GM12878 (cell line): Measurements from ENCODE around the gene SLC27A5.

ENCODE experiments used
- HCFC1 ChIP-seq: fragments of 150-350 bp; IDR thresholded peaks from 2 replicates; pipeline ENCODE4 v1.6.1; 2014; ENCODE audit warnings: low read length
- IKZF2 ChIP-seq, 2 experiments: fragments of 450-650 bp; IDR thresholded peaks; 2 replicates each; pipeline ENCODE4 v1.6.1; 2017; ENCODE audit warnings: mild to moderate bottlenecking in 2 of 2, moderate library complexity in 2 of 2
- MXI1 ChIP-seq: fragments of 150-350 bp; IDR thresholded peaks from 2 replicates; pipeline ENCODE4 v1.6.1; 2011; ENCODE audit warnings: low read depth, mild to moderate bottlenecking, inconsistent platforms, low read length, improper control_type of control experiment
- NR2C2 ChIP-seq: IDR thresholded peaks from 2 replicates; pipeline ENCODE4 v1.6.1; 2011; ENCODE audit warnings: borderline replicate concordance, low read depth; ENCODE audit not compliant: control insufficient read depth, insufficient read length
- POLR2AphosphoS5 ChIP-seq: IDR thresholded peaks from 2 replicates; pipeline ENCODE4 v1.6.1; 2011; ENCODE audit warnings: mild to moderate bottlenecking, low read length, inconsistent platforms
- RFX5 ChIP-seq: IDR thresholded peaks from 2 replicates; pipeline ENCODE4 v1.6.1; 2011; ENCODE audit warnings: low read depth, low read length, improper control_type of control experiment
- YY1 ChIP-seq: IDR thresholded peaks from 2 replicates; pipeline ENCODE4 v1.6.1; 2011; ENCODE audit warnings: low read depth, mild to moderate bottlenecking, low read length
- TF ChIP-seq, protein P1 (sequence below): IDR thresholded peaks from 2 replicates; pipeline ENCODE4 v1.6.1; 2012; ENCODE audit warnings: mild to moderate bottlenecking, low read depth, low read length

DNA sequence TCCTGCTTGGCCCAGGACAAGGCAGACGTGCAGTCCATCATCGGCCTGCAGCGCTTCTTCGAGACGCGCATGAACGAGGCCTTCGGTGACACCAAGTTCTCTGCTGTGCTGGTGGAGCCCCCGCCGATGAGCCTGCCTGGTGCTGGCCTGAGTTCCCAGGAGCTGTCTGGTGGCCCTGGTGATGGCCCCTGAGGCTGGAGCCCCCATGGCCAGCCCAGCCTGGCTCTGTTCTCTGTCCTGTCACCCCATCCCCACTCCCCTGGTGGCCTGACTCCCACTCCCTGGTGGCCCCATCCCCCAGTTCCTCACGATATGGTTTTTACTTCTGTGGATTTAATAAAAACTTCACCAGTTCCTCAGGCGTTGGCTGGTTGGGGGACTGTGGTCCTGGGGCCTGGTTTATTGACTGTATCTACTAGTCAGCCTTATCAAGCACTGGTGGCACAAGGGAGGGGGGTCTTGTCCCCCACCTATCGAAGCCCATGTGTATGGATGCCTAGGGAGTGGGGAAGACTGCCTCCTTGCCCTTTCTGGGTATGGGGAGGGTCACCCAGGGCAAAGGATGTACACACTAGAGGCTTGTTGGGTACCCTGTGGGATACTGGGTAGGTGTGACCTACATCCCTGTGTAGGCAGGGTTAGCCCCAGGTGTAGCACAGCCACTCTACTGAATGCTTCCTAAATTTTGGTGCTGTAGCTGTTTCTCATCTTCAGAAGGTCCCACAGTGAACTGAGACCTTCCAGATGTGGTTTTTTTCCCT lies 38.8 kb upstream of the SLC27A5 start:
- TF ChIP-seq POLR2AphosphoS5 (peak; percentile 28), HCFC1 (no peak), IKZF2 (IDR thresholded peaks at IDR 0.05) (no peak), NR2C2 (no peak), MXI1 (no peak), RFX5 (no peak), YY1 (no peak)
- TF ChIP-seq, protein P1, sequence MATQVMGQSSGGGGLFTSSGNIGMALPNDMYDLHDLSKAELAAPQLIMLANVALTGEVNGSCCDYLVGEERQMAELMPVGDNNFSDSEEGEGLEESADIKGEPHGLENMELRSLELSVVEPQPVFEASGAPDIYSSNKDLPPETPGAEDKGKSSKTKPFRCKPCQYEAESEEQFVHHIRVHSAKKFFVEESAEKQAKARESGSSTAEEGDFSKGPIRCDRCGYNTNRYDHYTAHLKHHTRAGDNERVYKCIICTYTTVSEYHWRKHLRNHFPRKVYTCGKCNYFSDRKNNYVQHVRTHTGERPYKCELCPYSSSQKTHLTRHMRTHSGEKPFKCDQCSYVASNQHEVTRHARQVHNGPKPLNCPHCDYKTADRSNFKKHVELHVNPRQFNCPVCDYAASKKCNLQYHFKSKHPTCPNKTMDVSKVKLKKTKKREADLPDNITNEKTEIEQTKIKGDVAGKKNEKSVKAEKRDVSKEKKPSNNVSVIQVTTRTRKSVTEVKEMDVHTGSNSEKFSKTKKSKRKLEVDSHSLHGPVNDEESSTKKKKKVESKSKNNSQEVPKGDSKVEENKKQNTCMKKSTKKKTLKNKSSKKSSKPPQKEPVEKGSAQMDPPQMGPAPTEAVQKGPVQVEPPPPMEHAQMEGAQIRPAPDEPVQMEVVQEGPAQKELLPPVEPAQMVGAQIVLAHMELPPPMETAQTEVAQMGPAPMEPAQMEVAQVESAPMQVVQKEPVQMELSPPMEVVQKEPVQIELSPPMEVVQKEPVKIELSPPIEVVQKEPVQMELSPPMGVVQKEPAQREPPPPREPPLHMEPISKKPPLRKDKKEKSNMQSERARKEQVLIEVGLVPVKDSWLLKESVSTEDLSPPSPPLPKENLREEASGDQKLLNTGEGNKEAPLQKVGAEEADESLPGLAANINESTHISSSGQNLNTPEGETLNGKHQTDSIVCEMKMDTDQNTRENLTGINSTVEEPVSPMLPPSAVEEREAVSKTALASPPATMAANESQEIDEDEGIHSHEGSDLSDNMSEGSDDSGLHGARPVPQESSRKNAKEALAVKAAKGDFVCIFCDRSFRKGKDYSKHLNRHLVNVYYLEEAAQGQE, result no peak
